ENCODE results near the gene ENO3. TPM values are rescaled to one million over a fixed set of nuclear protein-coding genes. Genes with fewer than 3 reads are reported as not detected.
A peak's percentile ranks its signal among the peaks of the same experiment; 100 is the strongest.

The ENO3 gene
- total RNA-seq, 1 experiment from 2014 or later = 23.4 TPM

GRCh38 chr17:4959261-4959965, 8.5 kb downstream of the ENO3 start:
- H3K4me3 ChIP-seq (ENCODE audit: low read depth in 2 of 2, low read length in 2 of 2) = no peak overlapping the region
- intact Hi-C loops (cut with micrococcal nuclease; ENCODE audit: unreplicated experiment) = no loop called here
- H3K27me3 ChIP-seq (ENCODE audit: control insufficient read depth, insufficient read depth, low read length) = no peaks in the 10 kb centered on the region
- in situ Hi-C loops (cut with HindIII; ENCODE audit: low pct_unique_long_range_greater_than_20kb, low sequenced_read_pairs) = no loop called here
- H3K4me1 ChIP-seq (ENCODE audit: control insufficient read depth, insufficient read depth, low read length) = no peaks in the 10 kb centered on the region
- H3K27ac ChIP-seq (ENCODE audit: low read length) = no peak overlapping the region
- ATAC-seq (no peak), DNase-seq (ENCODE audit: low read depth, low spot score) (no peak)
- CTCF ChIA-PET = no interaction called here
- TF ChIP-seq CTCF (IDR thresholded peaks at IDR 0.05) = no peak
- no peak for TF ChIP-seq POLR2AphosphoS5 (IDR thresholded peaks at IDR 0.05; ENCODE audit: low read depth, low read length)
- no peak for TF ChIP-seq REST (IDR thresholded peaks at IDR 0.05; ENCODE audit: insufficient read depth in 1 of 2, low read depth in 2 of 2, low read length in 1 of 2)
- POLR2A ChIA-PET = no interaction called here
- BruUV-seq (replicated peaks) = TSS peak; percentile 82
- H3K36me3 ChIP-seq (ENCODE audit: control insufficient read depth, insufficient read depth, low read length) = no peaks in the 10 kb centered on the region
- no peaks in the 10 kb centered on the region for H3K9me3 ChIP-seq (ENCODE audit: control insufficient read depth, insufficient read depth, low read depth, low read length)

- BruUV-seq (replicated peaks) = no TSS peak
- Histone ChIP-seq H3K27ac (ENCODE audit: low read length) (no peak overlapping the region), H3K4me3 (ENCODE audit: low read depth in 2 of 2, low read length in 2 of 2) (no peak overlapping the region), H3K27me3 (ENCODE audit: control insufficient read depth, insufficient read depth, low read length) (no peaks in the 10 kb centered on the region), H3K36me3 (ENCODE audit: control insufficient read depth, insufficient read depth, low read length) (no peaks in the 10 kb centered on the region), H3K9me3 (ENCODE audit: control insufficient read depth, insufficient read depth, low read depth, low read length) (no peaks in the 10 kb centered on the region), H3K4me1 (ENCODE audit: control insufficient read depth, insufficient read depth, low read length) (no peaks in the 10 kb centered on the region)
- ATAC-seq (no peak; the same call in 1 of the 2 replicates), DNase-seq (ENCODE audit: low read depth, low spot score) (no peak)
- ChIA-PET CTCF (no interaction called here), POLR2A (no interaction called here)
- intact Hi-C loops (cut with micrococcal nuclease; ENCODE audit: unreplicated experiment) (no loop called here), in situ Hi-C loops (cut with HindIII; ENCODE audit: low pct_unique_long_range_greater_than_20kb, low sequenced_read_pairs) (no loop called here)
- TF ChIP-seq POLR2AphosphoS5 (IDR thresholded peaks at IDR 0.05; ENCODE audit: low read depth, low read length) = no peak
- no peak for TF ChIP-seq SIN3A (IDR thresholded peaks at IDR 0.05; ENCODE audit: borderline replicate concordance, insufficient read depth, low read depth, low read length)
- no peak for TF ChIP-seq CTCF (IDR thresholded peaks at IDR 0.05)
- TF ChIP-seq TCF7L2 (IDR thresholded peaks at IDR 0.05; ENCODE audit: low read depth, low read length) = no peak
- no peak for TF ChIP-seq REST (IDR thresholded peaks at IDR 0.05; ENCODE audit: insufficient read depth in 1 of 2, low read depth in 2 of 2, low read length in 1 of 2)
Measured at GRCh38 chr17:4960279-4960922, 9.5 kb downstream of the ENO3 start.

Data from Panc1 (cell line).